Subcutaneous abdominal adipose tissue (tissue), 5 donors: ENCODE measurements around the gene KAZALD1.

Source experiments
- H3K27ac ChIP-seq: one replicate; pipeline ENCODE4 v1.7.0; 2013; ENCODE audit warnings: low read depth, mild to moderate bottlenecking, inconsistent platforms, low read length, moderate library complexity
- H3K27me3 ChIP-seq, 5 donors: one replicate each; pipeline ENCODE4 v1.7.0; 2013; ENCODE audit warnings: low read length in 5 of 5, inconsistent platforms in 1 of 5; ENCODE audit not compliant: control insufficient read depth in 5 of 5, insufficient read depth in 4 of 5
- H3K36me3 ChIP-seq, 5 donors: one replicate each; pipeline ENCODE4 v1.7.0; 2013; ENCODE audit warnings: low read length in 5 of 5; ENCODE audit not compliant: control insufficient read depth in 5 of 5, insufficient read depth in 5 of 5
- H3K4me1 ChIP-seq, 5 donors: one replicate each; pipeline ENCODE4 v1.7.0; 2013; ENCODE audit warnings: low read length in 5 of 5, mild to moderate bottlenecking in 3 of 5, moderate library complexity in 1 of 5; ENCODE audit not compliant: control insufficient read depth in 5 of 5, insufficient read depth in 5 of 5
- H3K4me3 ChIP-seq, 5 donors: one replicate each; pipeline ENCODE4 v1.7.0; 2013; ENCODE audit warnings: low read length in 5 of 5, low read depth in 1 of 5
- H3K9ac ChIP-seq, 5 donors: one replicate each; pipeline ENCODE4 v1.7.0; 2013; ENCODE audit warnings: low read length in 5 of 5, mild to moderate bottlenecking in 4 of 5, moderate library complexity in 3 of 5
- H3K9me3 ChIP-seq, 5 donors: one replicate each; pipeline ENCODE4 v1.7.0; 2013; ENCODE audit warnings: low read length in 5 of 5; ENCODE audit not compliant: control insufficient read depth in 5 of 5
- donor health status: healthy.
- donor health status: healthy.
- donor health status: healthy.
- donor health status: healthy.
- donor health status: healthy.

The KAZALD1 gene

DNA sequence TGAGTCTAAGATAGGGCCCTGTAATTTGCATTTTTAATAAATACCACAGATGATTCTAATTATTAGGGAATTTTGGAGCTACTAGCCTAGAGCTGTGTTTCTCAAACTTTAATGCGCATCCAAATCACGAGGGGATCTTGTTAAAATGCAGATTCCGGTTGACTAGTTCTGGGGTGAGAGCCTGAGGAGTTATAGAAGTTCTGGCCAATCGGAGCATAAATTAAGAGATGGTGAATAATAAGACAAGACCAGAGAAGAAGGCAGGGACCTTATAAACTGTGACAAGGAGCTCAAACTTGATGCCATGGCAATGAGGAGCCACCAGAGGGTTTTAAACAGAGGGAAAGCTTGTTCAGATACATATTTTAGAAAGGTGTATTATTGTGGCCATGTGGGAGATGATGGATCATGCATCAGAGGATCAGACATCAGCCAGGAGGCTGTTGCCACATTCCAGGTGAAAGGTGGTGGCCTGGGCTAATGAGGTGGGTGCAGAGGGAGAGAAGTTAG lies 39.6 kb downstream of the KAZALD1 start:
- H3K9me3 ChIP-seq = peaks cover 0 to 3% (median 0%) of the 10 kb centered on the region in 5 donors
- no peaks in the 10 kb centered on the region for H3K36me3 ChIP-seq
- H3K27me3 ChIP-seq = peaks cover 19 to 41% (median 20%) of the 10 kb centered on the region in 5 donors
- no peak overlapping the region for H3K27ac ChIP-seq
- H3K4me1 ChIP-seq = no peaks in the 10 kb centered on the region
- no peak overlapping the region for H3K4me3 ChIP-seq
- H3K9ac ChIP-seq = no peak overlapping the region

DNA sequence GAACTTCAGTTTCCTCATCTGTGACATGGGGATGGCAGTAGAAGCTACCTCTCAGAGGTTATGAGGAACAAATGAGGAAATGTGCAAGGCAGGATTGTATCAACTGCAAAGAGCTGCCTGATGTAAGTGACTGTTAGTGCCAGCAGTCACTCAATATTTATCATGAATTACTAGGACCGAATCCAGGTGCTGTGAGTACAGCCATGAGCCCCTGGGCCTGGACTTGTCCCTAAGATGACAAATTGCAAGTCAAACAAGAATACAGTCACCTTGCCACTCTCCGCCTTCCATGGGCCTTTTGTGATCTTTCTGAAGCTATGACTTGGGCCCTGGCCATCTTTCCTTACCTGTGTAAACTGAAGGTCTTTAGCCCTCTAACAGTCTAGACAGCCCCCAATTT lies 41.6 kb downstream of the KAZALD1 start:
- no peak overlapping the region for H3K4me3 ChIP-seq
- H3K36me3 ChIP-seq = no peaks in the 10 kb centered on the region
- H3K9me3 ChIP-seq = peaks cover 0 to 3% (median 0%) of the 10 kb centered on the region in 5 donors
- no peaks in the 10 kb centered on the region for H3K4me1 ChIP-seq
- H3K27me3 ChIP-seq = peaks cover 15 to 35% (median 28%) of the 10 kb centered on the region in 5 donors
- H3K9ac ChIP-seq = no peak overlapping the region
- H3K27ac ChIP-seq = no peak overlapping the region

DNA sequence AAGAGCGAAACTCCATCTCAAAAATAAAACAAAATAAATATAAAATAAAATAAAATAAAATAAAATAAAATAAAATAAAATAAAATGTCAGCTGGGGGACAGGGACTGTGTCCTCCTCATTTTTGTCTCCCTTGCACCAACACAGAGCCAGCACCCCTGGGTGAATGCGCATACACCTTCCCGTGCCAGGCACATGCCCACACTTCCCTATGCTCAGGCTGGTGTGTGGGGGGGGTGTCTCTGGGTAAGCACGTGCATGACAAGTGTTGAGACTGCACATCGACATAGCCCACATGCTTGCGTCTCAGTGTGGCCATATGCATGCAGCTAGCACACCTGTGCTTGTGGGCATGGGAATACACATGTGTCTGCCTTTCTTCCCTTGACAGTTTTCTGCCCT lies 44.6 kb downstream of the KAZALD1 start:
- Histone ChIP-seq H3K9ac (no peak overlapping the region), H3K36me3 (no peaks in the 10 kb centered on the region), H3K4me3 (no peak overlapping the region), H3K4me1 (no peaks in the 10 kb centered on the region), H3K9me3 (no peaks in the 10 kb centered on the region), H3K27me3 (peaks cover 3 to 27% (median 19%) of the 10 kb centered on the region in 5 donors), H3K27ac (no peak overlapping the region)

DNA sequence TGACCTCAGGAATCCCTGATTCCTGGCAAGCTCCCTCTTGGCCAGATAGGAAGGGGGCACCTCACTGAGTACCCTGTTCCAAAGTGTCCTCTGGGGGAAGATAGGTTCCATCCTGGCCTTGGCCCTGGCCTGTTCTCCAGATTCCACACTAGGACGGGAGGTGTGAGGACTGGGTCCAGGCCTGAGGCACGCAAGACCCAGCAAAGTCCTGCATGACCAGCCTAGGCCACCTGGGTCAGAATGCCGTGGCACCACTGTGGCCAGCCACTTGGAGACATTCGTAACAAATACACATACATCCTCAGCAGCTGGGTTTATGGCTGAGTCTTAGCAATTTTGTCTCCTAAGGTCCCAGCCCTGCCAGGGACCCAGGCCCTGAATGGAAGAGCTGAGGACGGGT lies 46.0 kb downstream of the KAZALD1 start:
- H3K4me3 ChIP-seq = no peak overlapping the region
- no peaks in the 10 kb centered on the region for H3K4me1 ChIP-seq
- H3K36me3 ChIP-seq = no peaks in the 10 kb centered on the region
- H3K27ac ChIP-seq = no peak overlapping the region
- no peak overlapping the region for H3K9ac ChIP-seq
- no peaks in the 10 kb centered on the region for H3K9me3 ChIP-seq
- H3K27me3 ChIP-seq = peaks cover 7 to 26% (median 17%) of the 10 kb centered on the region in 5 donors

DNA sequence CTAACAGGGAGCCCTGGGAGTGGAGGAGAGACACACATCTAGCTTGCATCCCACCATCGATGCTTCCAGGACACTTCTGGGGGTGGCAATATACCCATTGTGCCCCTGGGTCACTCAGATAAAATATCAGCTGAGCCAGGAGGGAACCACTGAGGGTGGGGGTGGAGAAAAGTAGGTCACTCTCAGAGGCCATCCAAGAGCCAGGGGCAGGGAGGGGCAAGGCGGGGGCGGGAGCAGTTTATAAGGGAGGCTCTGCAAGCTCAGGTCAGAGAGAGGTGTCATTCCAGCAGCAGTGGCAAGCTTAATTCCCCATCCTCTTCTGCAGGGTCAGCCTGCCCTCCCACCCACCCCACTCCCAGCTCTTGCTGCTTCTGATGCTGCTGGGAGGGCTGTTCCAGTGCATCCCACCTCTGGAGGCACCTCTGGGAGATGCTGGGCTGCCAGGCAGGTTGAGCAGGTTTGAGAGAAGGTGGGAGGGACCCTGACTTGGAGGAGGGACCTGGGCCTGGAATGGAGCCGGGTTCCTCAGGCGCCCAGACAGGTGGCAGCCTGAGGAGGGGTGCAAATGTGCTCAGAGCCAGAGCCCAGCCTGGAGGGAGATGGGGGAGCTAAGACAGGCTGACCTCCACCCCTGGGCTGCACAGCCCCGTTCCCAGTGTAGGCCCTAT lies 49.2 kb downstream of the KAZALD1 start:
- H3K4me3 ChIP-seq = no peak overlapping the region
- H3K36me3 ChIP-seq = no peaks in the 10 kb centered on the region
- H3K9ac ChIP-seq = no peak overlapping the region
- H3K27me3 ChIP-seq = peaks cover 13 to 41% (median 29%) of the 10 kb centered on the region in 5 donors
- H3K9me3 ChIP-seq = no peaks in the 10 kb centered on the region
- peaks cover 0 to 3% (median 0%) of the 10 kb centered on the region in 5 donors for H3K4me1 ChIP-seq
- H3K27ac ChIP-seq = no peak overlapping the region

DNA sequence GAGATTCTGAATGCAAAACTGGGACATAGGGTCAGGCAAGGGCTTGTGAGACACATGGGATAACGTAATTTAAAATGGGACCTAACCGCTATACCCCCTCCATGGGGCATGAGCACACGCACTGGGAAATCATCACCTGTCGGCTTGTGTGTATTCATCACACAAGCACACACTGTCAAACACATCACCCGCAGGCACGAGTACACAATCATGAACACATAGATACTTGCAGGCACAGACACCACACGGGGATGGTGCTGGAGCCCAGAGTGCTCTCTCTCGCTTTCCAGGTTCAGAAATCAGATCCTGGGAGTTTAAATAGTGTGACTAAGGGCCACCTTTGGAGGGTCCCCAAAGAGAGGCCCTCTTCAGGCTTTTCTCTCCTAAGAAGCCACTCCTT lies 49.8 kb downstream of the KAZALD1 start:
- peaks cover 13 to 39% (median 26%) of the 10 kb centered on the region in 5 donors for H3K27me3 ChIP-seq
- H3K4me3 ChIP-seq = no peak overlapping the region
- H3K9ac ChIP-seq = no peak overlapping the region
- H3K4me1 ChIP-seq = peaks cover 0 to 3% (median 0%) of the 10 kb centered on the region in 5 donors
- H3K36me3 ChIP-seq = no peaks in the 10 kb centered on the region
- H3K9me3 ChIP-seq = no peaks in the 10 kb centered on the region
- H3K27ac ChIP-seq = no peak overlapping the region

DNA sequence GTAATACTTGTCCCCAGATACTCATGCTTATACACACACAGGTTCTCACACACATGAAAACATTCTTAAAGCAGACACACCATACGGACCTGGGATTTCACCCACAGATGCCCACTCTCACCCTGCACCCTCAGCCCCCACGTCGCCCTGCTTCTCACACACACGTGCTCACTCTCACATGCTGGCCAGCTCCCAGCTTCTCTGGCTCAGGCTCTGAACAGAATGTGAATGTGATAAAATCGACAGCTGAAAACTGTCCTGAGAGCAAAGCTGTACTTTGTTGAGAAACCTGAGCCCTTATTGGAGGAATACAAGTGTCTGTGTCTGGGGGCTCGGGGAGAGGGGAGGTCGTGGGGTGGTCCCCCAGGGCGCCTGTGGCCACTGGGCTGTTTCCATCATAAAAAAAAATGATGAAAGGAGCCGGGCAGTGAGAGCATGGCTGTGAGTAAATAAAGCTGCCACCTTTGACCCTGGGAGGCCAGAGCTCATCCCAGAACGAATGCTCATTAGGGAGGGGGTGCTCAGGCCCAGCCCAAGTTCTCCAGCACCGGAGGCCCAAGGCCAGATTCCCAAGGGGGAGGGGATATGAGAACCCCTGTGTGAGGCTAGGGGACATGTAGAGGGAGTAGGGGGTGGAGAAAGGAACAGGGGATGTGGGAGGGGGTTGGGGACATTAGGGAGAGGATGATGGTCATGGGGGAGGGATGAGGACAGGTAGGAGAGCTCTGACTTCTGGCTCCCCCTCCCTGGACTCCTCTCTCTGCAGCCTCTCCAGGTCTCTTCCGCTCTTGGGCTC lies 51.2 kb downstream of the KAZALD1 start:
- Histone ChIP-seq H3K9ac (no peak overlapping the region), H3K27ac (no peak overlapping the region), H3K36me3 (no peaks in the 10 kb centered on the region), H3K4me3 (no peak overlapping the region), H3K4me1 (peaks cover 0 to 3% (median 0%) of the 10 kb centered on the region in 5 donors), H3K9me3 (no peaks in the 10 kb centered on the region), H3K27me3 (peaks cover 9 to 32% (median 23%) of the 10 kb centered on the region in 5 donors)

DNA sequence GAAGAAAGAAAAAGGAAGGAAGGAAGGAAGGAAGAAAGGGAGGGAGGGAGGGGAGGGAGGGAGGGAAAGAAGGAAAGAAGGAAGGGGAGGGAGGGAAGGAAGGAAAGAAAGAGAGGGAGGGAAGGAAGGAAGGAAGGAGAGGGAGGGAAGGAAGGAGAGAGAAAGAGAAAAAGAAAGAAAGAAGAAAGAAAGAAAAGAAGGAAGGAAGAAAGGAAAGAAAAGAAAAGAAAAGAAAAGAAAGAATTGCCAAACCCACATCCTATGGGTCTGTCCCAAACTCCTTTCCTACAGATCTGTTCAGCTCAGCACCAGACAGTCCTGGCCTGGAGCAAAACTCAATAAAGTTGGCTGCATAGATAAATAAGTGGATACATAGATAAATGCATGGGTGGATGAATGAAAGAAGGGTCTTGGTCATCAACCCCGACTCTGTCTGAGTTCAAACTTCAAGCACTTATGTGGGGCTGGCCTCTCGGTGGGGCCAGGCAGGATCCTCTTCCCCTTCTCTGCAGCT lies 52.2 kb downstream of the KAZALD1 start:
- Histone ChIP-seq H3K4me3 (no peak overlapping the region), H3K27ac (no peak overlapping the region), H3K4me1 (peaks cover 0 to 3% (median 0%) of the 10 kb centered on the region in 5 donors), H3K27me3 (peaks cover 9 to 26% (median 24%) of the 10 kb centered on the region in 5 donors), H3K36me3 (no peaks in the 10 kb centered on the region), H3K9ac (no peak overlapping the region), H3K9me3 (no peaks in the 10 kb centered on the region)

DNA sequence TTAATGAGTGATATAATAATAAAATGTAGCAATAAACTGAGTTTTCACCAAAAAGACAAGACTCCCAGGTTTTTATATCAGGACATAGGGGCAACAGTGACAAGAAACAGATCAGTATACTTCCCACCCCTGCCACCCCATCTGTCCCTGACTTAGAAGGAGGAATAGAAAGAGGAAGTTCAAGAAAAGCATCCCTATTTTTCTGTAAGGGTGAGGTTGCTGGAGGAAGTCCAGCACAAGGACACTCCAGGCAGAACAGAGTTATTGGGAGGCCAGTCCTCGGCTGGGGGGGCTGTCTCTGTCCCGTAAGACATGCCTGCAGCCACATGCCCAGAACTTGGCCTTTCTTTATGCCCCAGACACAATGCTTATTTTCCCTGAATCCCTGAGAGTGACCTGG lies 52.9 kb downstream of the KAZALD1 start:
- Histone ChIP-seq H3K36me3 (no peaks in the 10 kb centered on the region), H3K4me1 (peaks cover 0 to 3% (median 0%) of the 10 kb centered on the region in 5 donors), H3K27me3 (peaks cover 12 to 33% (median 25%) of the 10 kb centered on the region in 5 donors), H3K4me3 (no peak overlapping the region), H3K9me3 (no peaks in the 10 kb centered on the region), H3K9ac (no peak overlapping the region), H3K27ac (no peak overlapping the region)
